ENCODE measurements around the gene TGFB3.

DNA sequence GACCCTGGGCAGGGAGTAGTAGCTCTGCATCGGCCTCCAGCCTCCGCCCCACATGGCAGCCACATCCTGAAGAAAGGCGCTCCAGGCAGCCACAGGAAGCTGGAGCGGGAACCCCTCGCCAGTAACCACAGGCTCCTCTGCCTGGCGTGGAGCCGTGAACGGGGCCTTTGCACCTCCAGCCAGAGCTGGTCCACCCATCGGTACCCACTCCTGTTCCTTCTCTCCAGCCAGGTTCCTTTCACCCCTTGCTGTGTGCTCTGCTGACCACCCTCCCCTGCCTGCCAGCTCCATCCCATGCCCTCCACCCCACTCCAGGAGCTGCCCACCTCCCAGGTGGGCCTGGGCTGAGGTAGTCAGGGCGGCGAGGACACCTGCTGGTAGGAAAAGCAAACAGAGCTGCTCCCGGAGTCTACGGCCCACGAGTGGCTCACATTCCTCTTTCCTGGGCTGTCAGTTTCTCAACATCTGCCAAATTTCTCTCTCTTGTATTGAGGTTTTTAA is 2.7 kb downstream of the TGFB3 start:
- peak in 1 of 2 donors; percentile 12 for TF ChIP-seq POLR2A (IDR thresholded peaks at IDR 0.05)
- peak; percentile 52 to 71 (median 61) for TF ChIP-seq CTCF (IDR thresholded peaks at IDR 0.05)

All from uterus (tissue), 2 donors.